ENCODE data around the gene LYG2. TPM values are rescaled to one million over a fixed set of nuclear protein-coding genes. Genes with fewer than 3 reads are reported as not detected.
"Not testable (repeated sequence)": the region's sequence is repeated elsewhere in the genome, so short reads cannot be mapped to it uniquely, and the experiment has no call there.

LYG2 gene
- total and polyA plus RNA-seq, 7 donors: not detected

- TF ChIP-seq POLR2A (IDR thresholded peaks at IDR 0.05) (no peak), POLR2AphosphoS5 (IDR thresholded peaks at IDR 0.05) (no peak), EP300 (IDR thresholded peaks at IDR 0.05) (no peak), CTCF (IDR thresholded peaks at IDR 0.05) (no peak)
- peaks cover 0 to 27% (median 3%) of the 10 kb centered on the region in 4 donors for H3K36me3 ChIP-seq
These were observed 53.3 kb downstream of the LYG2 start for GRCh38 chr2:99201959-99202678.

DNA sequence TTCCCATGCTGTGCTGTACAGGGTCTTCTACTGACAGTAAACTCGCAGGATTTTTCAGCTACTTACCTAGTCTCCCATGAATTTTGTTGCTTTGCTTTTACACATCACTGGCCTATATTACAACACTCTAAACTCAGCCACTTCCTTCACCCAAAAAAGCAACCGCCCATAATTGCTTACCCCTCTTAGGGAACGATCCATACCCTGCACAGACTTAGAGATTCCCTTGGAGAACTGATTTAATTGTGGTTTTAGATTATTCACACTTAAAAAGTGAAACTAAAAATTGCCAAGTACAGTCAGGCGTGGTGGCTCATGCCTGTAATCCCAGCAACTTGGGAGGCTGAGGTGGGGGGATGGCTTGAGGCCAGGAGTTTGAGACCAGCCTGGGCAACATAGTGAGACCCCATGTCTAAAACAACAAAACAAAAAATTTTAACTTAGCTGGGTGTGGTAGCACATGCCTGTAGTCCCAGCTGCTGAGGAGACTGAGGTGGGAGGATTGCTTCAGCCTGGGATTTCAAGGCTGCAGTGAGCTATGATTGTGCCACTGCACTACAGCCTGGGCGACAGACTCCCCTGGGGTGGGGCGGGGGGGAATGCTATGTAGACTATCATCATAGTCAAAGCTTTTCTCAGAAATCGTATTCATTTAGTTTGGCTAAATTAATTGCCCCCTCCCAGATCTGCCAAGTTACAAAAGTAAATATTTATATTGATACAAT, 55.2 kb downstream of the LYG2 start:
- 86 to 91% methylated on average over 7 of the region's 7 CpGs for WGBS, 2 donors

More at GRCh38 chr2:99201959-99202678, 53.3 kb downstream of the LYG2 start:
- Histone ChIP-seq H3K4me1 (no peaks in the 10 kb centered on the region), H3K4me3 (no peak overlapping the region), H3K9me3 (no peaks in the 10 kb centered on the region), H3K27me3 (no peaks in the 10 kb centered on the region), H3K27ac (no peak overlapping the region)
- WGBS, 2 donors: 92 to 93% methylated on average over 4 of the region's 4 CpGs
- intact Hi-C loops (cut with DNase I): no loop called here
- DNase-seq: no peak

DNA sequence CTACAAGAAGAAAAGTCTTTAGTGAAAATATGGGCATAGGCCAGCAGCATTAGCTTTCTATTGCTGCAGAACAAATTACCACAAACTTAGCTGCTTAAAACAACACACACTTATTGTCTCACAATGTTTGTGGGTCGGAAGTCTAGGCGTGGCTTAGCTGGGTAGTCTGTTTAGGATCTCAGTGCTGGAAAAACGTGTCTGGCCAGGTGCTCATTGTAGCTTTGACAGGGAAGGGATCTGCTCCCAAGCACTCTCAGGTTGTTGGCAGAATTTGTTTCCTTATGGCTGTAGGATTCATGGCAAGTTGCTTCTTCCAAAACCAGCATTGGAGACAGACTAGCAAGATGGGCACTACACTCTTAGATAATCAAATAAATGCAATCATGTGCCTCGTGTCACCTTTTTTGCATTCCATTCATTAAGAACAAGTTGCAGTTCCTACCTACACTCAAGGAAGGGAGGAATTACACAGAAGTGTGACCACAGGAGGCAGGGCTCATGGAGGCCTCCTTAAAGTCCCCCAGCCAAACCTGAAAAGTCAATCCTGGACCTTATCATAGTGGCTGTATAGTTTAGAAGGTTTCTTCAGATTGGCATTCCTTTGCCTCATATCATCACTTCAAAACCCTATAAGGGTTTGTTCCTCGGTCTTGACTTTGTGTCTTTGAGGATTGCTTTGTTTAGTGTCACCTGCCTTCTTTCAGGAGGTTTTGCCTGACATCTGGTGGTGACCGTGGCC, 57.2 kb downstream of the LYG2 start:
- Histone ChIP-seq H3K4me1 (no peaks in the 10 kb centered on the region), H3K27ac (no peak overlapping the region), H3K4me3 (no peak overlapping the region), H3K9me3 (no peaks in the 10 kb centered on the region), H3K27me3 (no peaks in the 10 kb centered on the region), H3K36me3 (peaks cover 0 to 60% (median 16%) of the 10 kb centered on the region in 4 donors)
- no peak for TF ChIP-seq CTCF (IDR thresholded peaks at IDR 0.05)
- TF ChIP-seq EP300 (IDR thresholded peaks at IDR 0.05): no peak
- no peak for TF ChIP-seq POLR2A (IDR thresholded peaks at IDR 0.05)
- no peak for TF ChIP-seq POLR2AphosphoS5 (IDR thresholded peaks at IDR 0.05)
- WGBS, 2 donors: 47 to 74% methylated on average over 6 of the region's 6 CpGs
- intact Hi-C loops (cut with DNase I): no loop called here
- DNase-seq: no peak

More for the DNA sequence above, 55.2 kb downstream of the LYG2 start:
- TF ChIP-seq CTCF (IDR thresholded peaks at IDR 0.05) (no peak), POLR2AphosphoS5 (IDR thresholded peaks at IDR 0.05) (no peak), POLR2A (IDR thresholded peaks at IDR 0.05) (no peak), EP300 (IDR thresholded peaks at IDR 0.05) (no peak)
- Histone ChIP-seq H3K27ac (no peak overlapping the region), H3K4me3 (no peak overlapping the region), H3K27me3 (no peaks in the 10 kb centered on the region), H3K9me3 (no peaks in the 10 kb centered on the region), H3K4me1 (no peaks in the 10 kb centered on the region), H3K36me3 (peaks cover 0 to 46% (median 16%) of the 10 kb centered on the region in 4 donors)
- intact Hi-C loops (cut with DNase I): no loop called here
- no peak for DNase-seq

- H3K4me1 ChIP-seq; DNase-seq; H3K9me3 ChIP-seq; H3K4me3 ChIP-seq; intact Hi-C loops (cut with DNase I); H3K27me3 ChIP-seq; H3K27ac ChIP-seq: not testable (repeated sequence)
- peaks cover 3 to 87% (median 24%) of the 10 kb centered on the region in 4 donors for H3K36me3 ChIP-seq
- 97 to 98% methylated on average over 4 of the region's 4 CpGs for WGBS, 2 donors
These were observed 63.1 kb downstream of the LYG2 start for GRCh38 chr2:99192364-99192763.

Small RNAs within 50 kb of the gene (small RNA-seq; reads per million reads assigned to genes)
- gene AC092587.1: 0 reads per million in 3 donors

Other genes starting within 250 kb of the LYG2 start
- gene C2orf15, start 114.0 kb downstream of the LYG2 start, total RNA-seq: not detected
- gene C2orf15, start 114.0 kb downstream of the LYG2 start, polyA plus RNA-seq: 1 to 10 TPM; 2.4 to 2.8 (median 2.5) TPM
- 1 to 10 TPM; 1.4 to 8.4 (median 3.8) TPM for gene TSGA10, start 100.7 kb downstream of the LYG2 start, total RNA-seq
- gene TSGA10, start 100.7 kb downstream of the LYG2 start, polyA plus RNA-seq: 1 to 10 TPM; 1.8 to 2.5 (median 2.3) TPM
- 1 to 10 TPM; 4.8 to 9.5 (median 7.4) TPM for gene LIPT1, start 100.7 kb downstream of the LYG2 start, total RNA-seq
- 1 to 10 TPM; 3.9 to 9.0 (median 5.1) TPM for gene LIPT1, start 100.7 kb downstream of the LYG2 start, polyA plus RNA-seq
- gene MITD1, start 74.6 kb downstream of the LYG2 start, total RNA-seq: 10 to 100 TPM; 18.3 to 30.9 (median 23.5) TPM
- 10 to 100 TPM; 25.7 to 37.1 (median 31.8) TPM for gene MITD1, start 74.6 kb downstream of the LYG2 start, polyA plus RNA-seq
- gene MRPL30, start 74.5 kb downstream of the LYG2 start, total RNA-seq: 10 to 100 TPM; 36.4 to 40.5 (median 38.1) TPM
- gene MRPL30, start 74.5 kb downstream of the LYG2 start, polyA plus RNA-seq: 10 to 100 TPM; 21.0 to 29.4 (median 21.6) TPM
- 1 to 10 TPM in 1 of 4 donors, under 1 TPM in 1, not detected in 2; 0.71 to 1.2 TPM for gene LYG1, start 45.5 kb upstream of the LYG2 start, total RNA-seq
- gene LYG1, start 45.5 kb upstream of the LYG2 start, polyA plus RNA-seq: 1 to 10 TPM in 1 of 3 donors, not detected in 2; 2.0 TPM
- gene TXNDC9, start 80.7 kb upstream of the LYG2 start, total RNA-seq: 10 to 100 TPM; 26.0 to 41.3 (median 33.8) TPM
- 10 to 100 TPM; 31.3 to 57.6 (median 33.0) TPM for gene TXNDC9, start 80.7 kb upstream of the LYG2 start, polyA plus RNA-seq
- 10 to 100 TPM; 32.7 to 44.3 (median 40.8) TPM for gene EIF5B, start 81.7 kb upstream of the LYG2 start, total RNA-seq
- 10 to 100 TPM; 15.0 to 23.8 (median 19.2) TPM for gene EIF5B, start 81.7 kb upstream of the LYG2 start, polyA plus RNA-seq
- 10 to 100 TPM; 41.7 to 73.1 (median 46.7) TPM for gene REV1, start 234.4 kb upstream of the LYG2 start, total RNA-seq
- 10 to 100 TPM in 1 of 3 donors, 1 to 10 TPM in 2; 7.2 to 16.2 (median 7.2) TPM for gene REV1, start 234.4 kb upstream of the LYG2 start, polyA plus RNA-seq

All from sigmoid colon (tissue), 7 donors.